Duodenal mucosa (tissue), 2 donors: ENCODE data around the gene DNAJA4.
A peak's percentile ranks its signal among the peaks of the same experiment; 100 is the strongest.
"Not testable (repeated sequence)": the region's sequence is repeated elsewhere in the genome, so short reads cannot be mapped to it uniquely, and the experiment has no call there.

Experiments
- H3K27ac ChIP-seq: one replicate; pipeline ENCODE4 v1.7.0; 2013; ENCODE audit warnings: low read depth, low read length
- H3K27me3 ChIP-seq, 2 donors: one replicate each; pipeline ENCODE4 v1.7.0; 2013; ENCODE audit warnings: low read length in 2 of 2, control low read depth in 1 of 2; ENCODE audit not compliant: insufficient read depth in 2 of 2, control insufficient read depth in 1 of 2
- H3K36me3 ChIP-seq, 2 donors: one replicate each; pipeline ENCODE4 v1.7.0; 2013; ENCODE audit warnings: low read length in 2 of 2, control low read depth in 1 of 2; ENCODE audit not compliant: insufficient read depth in 2 of 2, control insufficient read depth in 1 of 2
- H3K4me1 ChIP-seq, 2 donors: one replicate each; pipeline ENCODE4 v1.7.0; 2013; ENCODE audit warnings: low read length in 2 of 2, control low read depth in 1 of 2; ENCODE audit not compliant: insufficient read depth in 2 of 2, control insufficient read depth in 1 of 2
- H3K4me3 ChIP-seq, 2 donors: one replicate each; pipeline ENCODE4 v1.7.0; 2013; ENCODE audit warnings: low read length in 2 of 2, low read depth in 1 of 2
- H3K9ac ChIP-seq, 2 donors: one replicate each; pipeline ENCODE4 v1.7.0; 2013; ENCODE audit warnings: low read length in 2 of 2, low read depth in 1 of 2
- H3K9me3 ChIP-seq, 2 donors: one replicate each; pipeline ENCODE4 v1.7.0; 2013; ENCODE audit warnings: low read length in 2 of 2, control low read depth in 1 of 2; ENCODE audit not compliant: control insufficient read depth in 1 of 2

The DNAJA4 gene

DNA sequence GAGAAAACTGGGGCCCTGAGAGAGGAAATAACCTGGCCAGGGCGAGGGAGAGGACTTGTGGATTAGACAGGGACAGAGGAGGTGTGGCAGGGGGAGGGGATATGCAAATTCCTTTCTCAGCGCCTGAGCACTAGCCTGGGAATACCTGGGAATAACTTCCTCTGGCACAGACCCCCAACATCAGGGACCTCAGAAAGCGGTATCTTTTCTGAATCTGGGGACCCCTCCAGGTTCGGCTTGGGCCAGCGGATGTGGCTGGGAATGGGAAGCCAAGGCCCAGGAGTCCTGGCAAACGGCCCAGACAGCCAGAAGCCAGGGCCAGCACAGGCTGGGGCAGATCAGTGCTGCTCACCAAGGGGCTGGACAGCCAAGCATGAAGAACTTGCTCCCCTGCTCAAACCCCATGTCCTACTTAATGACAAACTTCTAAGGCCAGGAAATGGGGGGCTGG lies 20.8 kb upstream of the DNAJA4 start:
- H3K4me3 ChIP-seq: no peak overlapping the region
- H3K36me3 ChIP-seq: no peaks in the 10 kb centered on the region
- H3K9me3 ChIP-seq: no peaks in the 10 kb centered on the region
- H3K9ac ChIP-seq: peak overlapping the region in 1 of 2 donors; percentile 51
- no peaks in the 10 kb centered on the region for H3K27me3 ChIP-seq
- H3K27ac ChIP-seq: no peak overlapping the region
- peaks cover 29 to 30% of the 10 kb centered on the region in 2 donors for H3K4me1 ChIP-seq

DNA sequence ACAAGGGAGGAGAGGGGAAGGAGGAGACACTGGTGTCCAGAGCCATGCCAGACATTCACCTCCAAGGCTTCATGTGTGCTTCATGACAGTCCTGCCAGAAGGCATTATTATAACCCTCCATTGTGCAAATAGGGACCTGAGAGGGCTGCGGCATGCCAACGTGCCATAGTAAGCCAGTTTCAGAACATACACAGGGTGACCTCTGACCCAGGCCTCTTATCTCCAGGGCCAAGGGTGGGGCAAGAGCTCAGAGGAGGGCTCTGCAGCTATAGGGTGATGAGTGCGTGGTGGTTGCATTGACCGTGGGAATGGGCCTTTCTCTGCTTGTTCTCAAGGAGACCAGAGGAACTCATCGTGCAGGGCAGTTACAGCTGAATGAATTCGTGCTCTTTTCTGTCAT lies 20.3 kb upstream of the DNAJA4 start:
- H3K27ac ChIP-seq: no peak overlapping the region
- H3K9ac ChIP-seq: peak overlapping the region in 1 of 2 donors; percentile 51
- peak overlapping the region in 1 of 2 donors; percentile 34 for H3K4me3 ChIP-seq
- no peaks in the 10 kb centered on the region for H3K9me3 ChIP-seq
- H3K27me3 ChIP-seq: no peaks in the 10 kb centered on the region
- no peaks in the 10 kb centered on the region for H3K36me3 ChIP-seq
- H3K4me1 ChIP-seq: peaks cover 29 to 30% of the 10 kb centered on the region in 2 donors

GRCh38 chr15:78244893-78245292 lies 19.5 kb upstream of the DNAJA4 start:
- H3K27me3 ChIP-seq: no peaks in the 10 kb centered on the region
- no peak overlapping the region for H3K27ac ChIP-seq
- H3K36me3 ChIP-seq: no peaks in the 10 kb centered on the region
- H3K9ac ChIP-seq: no peak overlapping the region
- H3K9me3 ChIP-seq: no peaks in the 10 kb centered on the region
- peaks cover 29 to 30% of the 10 kb centered on the region in 2 donors for H3K4me1 ChIP-seq
- H3K4me3 ChIP-seq: no peak overlapping the region

- H3K36me3 ChIP-seq, H3K4me3 ChIP-seq, H3K9me3 ChIP-seq, H3K9ac ChIP-seq, H3K27me3 ChIP-seq, H3K27ac ChIP-seq: not testable (repeated sequence)
- peaks cover 29 to 30% of the 10 kb centered on the region in 2 donors for H3K4me1 ChIP-seq
These were observed 19.0 kb upstream of the DNAJA4 start for GRCh38 chr15:78245392-78245791.

GRCh38 chr15:78245976-78246620 lies 18.3 kb upstream of the DNAJA4 start:
- not testable (repeated sequence) for H3K9me3 ChIP-seq, H3K27ac ChIP-seq, H3K4me3 ChIP-seq, H3K36me3 ChIP-seq, H3K9ac ChIP-seq, H3K27me3 ChIP-seq
- H3K4me1 ChIP-seq: peaks cover 26 to 29% of the 10 kb centered on the region in 2 donors

GRCh38 chr15:78247911-78248310 lies 16.5 kb upstream of the DNAJA4 start:
- peaks cover 18% of the 10 kb centered on the region in 2 donors for H3K4me1 ChIP-seq
- no peaks in the 10 kb centered on the region for H3K36me3 ChIP-seq
- H3K27me3 ChIP-seq: no peaks in the 10 kb centered on the region
- no peak overlapping the region for H3K27ac ChIP-seq
- H3K4me3 ChIP-seq: no peak overlapping the region
- no peak overlapping the region for H3K9ac ChIP-seq
- H3K9me3 ChIP-seq: no peaks in the 10 kb centered on the region

GRCh38 chr15:78249131-78249530 lies 15.2 kb upstream of the DNAJA4 start:
- Histone ChIP-seq H3K27ac (no peak overlapping the region), H3K9ac (no peak overlapping the region), H3K4me1 (peaks cover 5 to 6% of the 10 kb centered on the region in 2 donors), H3K27me3 (no peaks in the 10 kb centered on the region), H3K4me3 (no peak overlapping the region), H3K9me3 (no peaks in the 10 kb centered on the region), H3K36me3 (no peaks in the 10 kb centered on the region)

- no peaks in the 10 kb centered on the region for H3K27me3 ChIP-seq
These were observed 13.2 kb upstream of the DNAJA4 start for GRCh38 chr15:78251136-78251535.

DNA sequence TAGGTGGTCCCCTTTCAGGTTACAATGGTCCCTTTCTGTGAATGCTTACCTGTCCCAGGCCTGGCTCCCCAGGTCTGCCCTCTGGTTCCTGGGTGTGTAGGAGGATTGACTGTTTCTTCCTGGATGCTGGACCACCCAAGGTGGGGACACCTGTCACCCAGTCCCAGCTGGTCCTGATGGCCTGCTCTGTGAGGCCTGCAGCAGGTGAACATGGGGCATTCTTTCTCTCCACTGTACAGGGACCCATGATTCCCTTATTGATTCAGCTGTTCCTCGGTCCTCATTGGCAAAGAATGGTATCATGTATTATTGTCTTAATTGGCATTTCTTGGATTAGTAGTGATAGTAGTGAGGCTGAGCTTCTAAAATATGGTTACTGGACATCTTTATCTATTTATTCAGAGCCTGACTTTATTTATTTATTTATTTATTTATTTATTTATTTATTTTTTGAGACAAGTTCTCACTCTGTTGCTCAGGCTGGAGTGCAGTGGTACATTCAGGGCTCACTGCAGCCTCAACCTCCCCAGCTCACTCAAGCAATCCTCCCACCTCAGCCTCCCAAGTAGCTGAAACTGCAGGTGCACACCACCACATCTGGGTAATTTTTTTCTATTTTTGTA lies 8.8 kb upstream of the DNAJA4 start:
- Histone ChIP-seq H3K9ac (no peak overlapping the region), H3K4me1 (no peaks in the 10 kb centered on the region), H3K36me3 (no peaks in the 10 kb centered on the region), H3K9me3 (no peaks in the 10 kb centered on the region), H3K27me3 (no peaks in the 10 kb centered on the region), H3K27ac (no peak overlapping the region), H3K4me3 (no peak overlapping the region)

More at GRCh38 chr15:78251136-78251535, 13.2 kb upstream of the DNAJA4 start:
- Histone ChIP-seq H3K27ac (no peak overlapping the region), H3K9ac (no peak overlapping the region), H3K36me3 (no peaks in the 10 kb centered on the region), H3K4me1 (no peaks in the 10 kb centered on the region), H3K9me3 (no peaks in the 10 kb centered on the region), H3K4me3 (no peak overlapping the region)

- Histone ChIP-seq H3K36me3 (no peaks in the 10 kb centered on the region), H3K9me3 (no peaks in the 10 kb centered on the region), H3K9ac (no peak overlapping the region), H3K4me3 (no peak overlapping the region), H3K4me1 (no peaks in the 10 kb centered on the region), H3K27ac (no peak overlapping the region), H3K27me3 (no peaks in the 10 kb centered on the region)
These were observed 8.3 kb upstream of the DNAJA4 start for GRCh38 chr15:78256044-78256437.
